PC-3 (cell line): ENCODE measurements around the gene HMGN5.

Source experiments
- EZH2 ChIP-seq: fragments of 300-600 bp; sonication (generic); IDR thresholded peaks from one replicate; pipeline ENCODE4 v1.6.1; 2017; ENCODE audit warnings: antibody characterized with exemption, mild to moderate bottlenecking, low read length; ENCODE audit not compliant: unreplicated experiment
- EZH2phosphoT487 ChIP-seq: fragments of 300-600 bp; sonication (generic); IDR thresholded peaks from 2 replicates; pipeline ENCODE4 v1.6.1; 2018; ENCODE audit warnings: mild to moderate bottlenecking, antibody characterized with exemption, low read length, borderline replicate concordance

GRCh38 chrX:81202456-81202819 is 725 bp upstream of the HMGN5 start:
- TF ChIP-seq EZH2phosphoT487 = no peak
- TF ChIP-seq EZH2 = no peak
